ENCODE results near the gene PEBP1. TPM values are rescaled to one million over a fixed set of nuclear protein-coding genes. Genes with fewer than 3 reads are reported as not detected.
A peak's percentile ranks its signal among the peaks of the same experiment; 100 is the strongest.

Gene PEBP1
- polyA plus RNA-seq, 2 of the 4 experiments (the other 2 are of a cell fraction) = 169 to 246 TPM

DNA sequence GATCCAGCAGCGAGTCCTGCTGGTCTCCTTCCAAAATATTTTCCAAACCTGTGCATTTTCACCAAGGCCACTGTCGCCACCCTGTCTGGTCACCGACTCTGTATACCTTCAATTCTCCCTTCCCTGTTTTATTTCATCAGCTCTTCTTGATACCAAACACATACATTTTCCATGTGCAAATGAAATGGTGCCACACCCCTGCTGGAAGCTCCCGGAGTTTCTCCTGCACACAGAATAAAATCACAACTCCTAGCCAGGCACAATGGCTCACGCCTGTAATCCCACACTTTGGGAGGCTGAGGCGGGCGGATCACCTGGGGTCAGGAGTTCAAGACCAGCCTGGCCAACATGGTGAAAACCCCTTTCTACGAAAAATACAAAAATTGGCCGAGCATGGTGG is 46.1 kb upstream of the PEBP1 start:
- POLR2A ChIA-PET = no interaction called here
- CTCF ChIA-PET = interaction anchor here (1.4 to 1.7 kb wide), 2 partner anchors 10 to 13 kb away, joined by 4 read pairs; partner anchors contain the start of gene VSIG10
- peak overlapping the region in 1 of 2 experiments; percentile 46; a peak in 2 of 6 replicates for H3K27ac ChIP-seq

DNA sequence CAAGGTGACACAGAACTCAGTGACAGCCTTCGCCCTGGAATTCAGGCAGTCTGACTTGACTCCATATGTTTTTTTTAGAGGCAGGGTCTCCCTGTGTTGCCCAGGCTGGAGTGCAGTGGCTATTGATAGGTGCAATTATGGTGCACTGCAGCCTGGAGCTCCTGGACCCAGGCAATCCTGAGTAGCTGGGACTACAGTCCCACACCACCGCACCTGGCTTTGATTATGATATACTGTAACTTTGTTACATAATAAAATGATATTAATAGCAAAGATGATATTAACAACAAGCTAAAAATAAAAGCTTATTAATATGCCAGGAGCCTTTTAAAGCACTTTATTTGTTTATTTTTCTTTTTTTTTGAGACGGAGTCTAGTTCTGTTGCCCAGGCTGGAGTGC is 41.9 kb upstream of the PEBP1 start:
- no peak overlapping the region for H3K27ac ChIP-seq
- no peaks in the 10 kb centered on the region for H3K9me3 ChIP-seq
- ATAC-seq = no peak
- ChIA-PET POLR2A (no interaction called here), CTCF (interaction anchor here (0.6 to 1.8 kb wide), 7 partner anchors 9 to 227 kb away, joined by 3 to 6 read pairs (median 3); no protein-coding TSS in a partner anchor)
- H3K4me1 ChIP-seq = peaks cover 16% of the 10 kb centered on the region
- no peak overlapping the region for H3K4me3 ChIP-seq
- no peak for DNase-seq (ENCODE audit: low read depth in 1 of 2, low spot score in 1 of 2)
- FAIRE-seq = no peak
- H3K4me2 ChIP-seq = no peak overlapping the region
- TF ChIP-seq KDM1A (IDR thresholded peaks at IDR 0.05; ENCODE audit: low read depth) (no peak), HEYL (CRISPR knock-in tag; IDR thresholded peaks at IDR 0.05) (no peak), POLR2AphosphoS2 (conservative IDR thresholded peaks at IDR 0.05; ENCODE audit: low read length) (no peak), HOXA7 (CRISPR knock-in tag; IDR thresholded peaks at IDR 0.05) (no peak), MAFK (IDR thresholded peaks at IDR 0.05; ENCODE audit: partially characterized antibody) (no peak), TP53 (CRISPR knock-in tag; IDR thresholded peaks at IDR 0.05) (no peak), RFX5 (IDR thresholded peaks at IDR 0.05) (no peak), CEBPB (IDR thresholded peaks at IDR 0.05) (no peak), FOSB (CRISPR knock-in tag; IDR thresholded peaks at IDR 0.05) (no peak), HOXB5 (CRISPR knock-in tag; IDR thresholded peaks at IDR 0.05) (no peak), FOXS1 (CRISPR knock-in tag; IDR thresholded peaks at IDR 0.05) (no peak), NFE2L2 (conservative IDR thresholded peaks at IDR 0.05; ENCODE audit: low read length) (no peak)
- TF ChIP-seq, protein P1, sequence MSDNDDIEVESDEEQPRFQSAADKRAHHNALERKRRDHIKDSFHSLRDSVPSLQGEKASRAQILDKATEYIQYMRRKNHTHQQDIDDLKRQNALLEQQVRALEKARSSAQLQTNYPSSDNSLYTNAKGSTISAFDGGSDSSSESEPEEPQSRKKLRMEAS (IDR thresholded peaks at IDR 0.05) = no peak
- TF ChIP-seq, protein P2, sequence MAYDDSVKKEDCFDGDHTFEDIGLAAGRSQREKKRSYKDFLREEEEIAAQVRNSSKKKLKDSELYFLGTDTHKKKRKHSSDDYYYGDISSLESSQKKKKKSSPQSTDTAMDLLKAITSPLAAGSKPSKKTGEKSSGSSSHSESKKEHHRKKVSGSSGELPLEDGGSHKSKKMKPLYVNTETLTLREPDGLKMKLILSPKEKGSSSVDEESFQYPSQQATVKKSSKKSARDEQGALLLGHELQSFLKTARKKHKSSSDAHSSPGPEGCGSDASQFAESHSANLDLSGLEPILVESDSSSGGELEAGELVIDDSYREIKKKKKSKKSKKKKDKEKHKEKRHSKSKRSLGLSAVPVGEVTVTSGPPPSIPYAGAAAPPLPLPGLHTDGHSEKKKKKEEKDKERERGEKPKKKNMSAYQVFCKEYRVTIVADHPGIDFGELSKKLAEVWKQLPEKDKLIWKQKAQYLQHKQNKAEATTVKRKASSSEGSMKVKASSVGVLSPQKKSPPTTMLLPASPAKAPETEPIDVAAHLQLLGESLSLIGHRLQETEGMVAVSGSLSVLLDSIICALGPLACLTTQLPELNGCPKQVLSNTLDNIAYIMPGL (CRISPR knock-in tag; IDR thresholded peaks at IDR 0.05; ENCODE audit: borderline replicate concordance) = no peak
- TF ChIP-seq, protein P3, sequence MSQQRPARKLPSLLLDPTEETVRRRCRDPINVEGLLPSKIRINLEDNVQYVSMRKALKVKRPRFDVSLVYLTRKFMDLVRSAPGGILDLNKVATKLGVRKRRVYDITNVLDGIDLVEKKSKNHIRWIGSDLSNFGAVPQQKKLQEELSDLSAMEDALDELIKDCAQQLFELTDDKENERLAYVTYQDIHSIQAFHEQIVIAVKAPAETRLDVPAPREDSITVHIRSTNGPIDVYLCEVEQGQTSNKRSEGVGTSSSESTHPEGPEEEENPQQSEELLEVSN (IDR thresholded peaks at IDR 0.05; ENCODE audit: borderline replicate concordance, low read depth) = no peak
- 92% methylated on average over 3 of the region's 3 CpGs for WGBS (ENCODE audit: missing lambda C conversion rate)

More for the DNA sequence above, 46.1 kb upstream of the PEBP1 start:
- FAIRE-seq (peak; percentile 7), ATAC-seq (peak in 1 of 2 experiments; percentile 24; a peak in 2 of 6 replicates), DNase-seq (ENCODE audit: low read depth in 1 of 2, low spot score in 1 of 2) (no peak)
- Histone ChIP-seq H3K4me2 (peak overlapping the region; percentile 31), H3K4me1 (peaks cover 20% of the 10 kb centered on the region), H3K4me3 (no peak overlapping the region), H3K9me3 (no peaks in the 10 kb centered on the region)
- 78% methylated on average over 9 of the region's 9 CpGs for WGBS (ENCODE audit: missing lambda C conversion rate)
- TF ChIP-seq POLR2A (IDR thresholded peaks at IDR 0.05; ENCODE audit: low read length) (no peak), ZSCAN20 (CRISPR knock-in tag; IDR thresholded peaks at IDR 0.05) (no peak), CEBPB (IDR thresholded peaks at IDR 0.05) (no peak), ZC3H11A (IDR thresholded peaks at IDR 0.05) (no peak), TFCP2L1 (CRISPR knock-in tag; IDR thresholded peaks at IDR 0.05) (no peak), EHMT2 (IDR thresholded peaks at IDR 0.05; ENCODE audit: low read depth) (no peak), RARB (CRISPR knock-in tag; IDR thresholded peaks at IDR 0.05) (no peak), RCOR1 (IDR thresholded peaks at IDR 0.05; ENCODE audit: low read depth, low read length) (no peak), CHD2 (IDR thresholded peaks at IDR 0.05; ENCODE audit: low read length, partially characterized antibody) (no peak), CBX2 (IDR thresholded peaks at IDR 0.05; ENCODE audit: borderline replicate concordance, low read depth) (no peak), MAZ (IDR thresholded peaks at IDR 0.05; ENCODE audit: borderline replicate concordance, low read depth, low read length) (no peak), JUNB (IDR thresholded peaks at IDR 0.05) (no peak)
- TF ChIP-seq, protein P4, sequence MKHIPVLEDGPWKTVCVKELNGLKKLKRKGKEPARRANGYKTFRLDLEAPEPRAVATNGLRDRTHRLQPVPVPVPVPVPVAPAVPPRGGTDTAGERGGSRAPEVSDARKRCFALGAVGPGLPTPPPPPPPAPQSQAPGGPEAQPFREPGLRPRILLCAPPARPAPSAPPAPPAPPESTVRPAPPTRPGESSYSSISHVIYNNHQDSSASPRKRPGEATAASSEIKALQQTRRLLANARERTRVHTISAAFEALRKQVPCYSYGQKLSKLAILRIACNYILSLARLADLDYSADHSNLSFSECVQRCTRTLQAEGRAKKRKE (CRISPR knock-in tag; IDR thresholded peaks at IDR 0.05; ENCODE audit: low read depth) = no peak
- TF ChIP-seq, protein P1 (IDR thresholded peaks at IDR 0.05) = no peak
- TF ChIP-seq, protein P5, sequence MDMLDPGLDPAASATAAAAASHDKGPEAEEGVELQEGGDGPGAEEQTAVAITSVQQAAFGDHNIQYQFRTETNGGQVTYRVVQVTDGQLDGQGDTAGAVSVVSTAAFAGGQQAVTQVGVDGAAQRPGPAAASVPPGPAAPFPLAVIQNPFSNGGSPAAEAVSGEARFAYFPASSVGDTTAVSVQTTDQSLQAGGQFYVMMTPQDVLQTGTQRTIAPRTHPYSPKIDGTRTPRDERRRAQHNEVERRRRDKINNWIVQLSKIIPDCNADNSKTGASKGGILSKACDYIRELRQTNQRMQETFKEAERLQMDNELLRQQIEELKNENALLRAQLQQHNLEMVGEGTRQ (IDR thresholded peaks at IDR 0.05) = no peak
- TF ChIP-seq, protein P6, sequence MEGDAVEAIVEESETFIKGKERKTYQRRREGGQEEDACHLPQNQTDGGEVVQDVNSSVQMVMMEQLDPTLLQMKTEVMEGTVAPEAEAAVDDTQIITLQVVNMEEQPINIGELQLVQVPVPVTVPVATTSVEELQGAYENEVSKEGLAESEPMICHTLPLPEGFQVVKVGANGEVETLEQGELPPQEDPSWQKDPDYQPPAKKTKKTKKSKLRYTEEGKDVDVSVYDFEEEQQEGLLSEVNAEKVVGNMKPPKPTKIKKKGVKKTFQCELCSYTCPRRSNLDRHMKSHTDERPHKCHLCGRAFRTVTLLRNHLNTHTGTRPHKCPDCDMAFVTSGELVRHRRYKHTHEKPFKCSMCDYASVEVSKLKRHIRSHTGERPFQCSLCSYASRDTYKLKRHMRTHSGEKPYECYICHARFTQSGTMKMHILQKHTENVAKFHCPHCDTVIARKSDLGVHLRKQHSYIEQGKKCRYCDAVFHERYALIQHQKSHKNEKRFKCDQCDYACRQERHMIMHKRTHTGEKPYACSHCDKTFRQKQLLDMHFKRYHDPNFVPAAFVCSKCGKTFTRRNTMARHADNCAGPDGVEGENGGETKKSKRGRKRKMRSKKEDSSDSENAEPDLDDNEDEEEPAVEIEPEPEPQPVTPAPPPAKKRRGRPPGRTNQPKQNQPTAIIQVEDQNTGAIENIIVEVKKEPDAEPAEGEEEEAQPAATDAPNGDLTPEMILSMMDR (IDR thresholded peaks at IDR 0.05) = no peak
- TF ChIP-seq, protein P7, sequence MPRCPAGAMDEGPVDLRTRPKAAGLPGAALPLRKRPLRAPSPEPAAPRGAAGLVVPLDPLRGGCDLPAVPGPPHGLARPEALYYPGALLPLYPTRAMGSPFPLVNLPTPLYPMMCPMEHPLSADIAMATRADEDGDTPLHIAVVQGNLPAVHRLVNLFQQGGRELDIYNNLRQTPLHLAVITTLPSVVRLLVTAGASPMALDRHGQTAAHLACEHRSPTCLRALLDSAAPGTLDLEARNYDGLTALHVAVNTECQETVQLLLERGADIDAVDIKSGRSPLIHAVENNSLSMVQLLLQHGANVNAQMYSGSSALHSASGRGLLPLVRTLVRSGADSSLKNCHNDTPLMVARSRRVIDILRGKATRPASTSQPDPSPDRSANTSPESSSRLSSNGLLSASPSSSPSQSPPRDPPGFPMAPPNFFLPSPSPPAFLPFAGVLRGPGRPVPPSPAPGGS (IDR thresholded peaks at IDR 0.05) = no peak

Measured in A549 (cell line).